Retinal pigment epithelial cell (primary cell): Measurements from ENCODE around the gene TMEM170B.

Source experiments
- DNase-seq: peaks from one replicate; pipeline ENCODE4 v3.0.0-alpha.2; 2010; ENCODE audit warnings: low read depth
- H3K4me3 ChIP-seq: 2 replicates; pipeline ENCODE4 v1.5.1; 2011; ENCODE audit warnings: mild to moderate bottlenecking, low read length, control low read depth, moderate library complexity
- TF ChIP-seq, protein P1 (sequence below): conservative IDR thresholded peaks from 2 replicates; pipeline ENCODE4 v1.5.1; 2011; ENCODE audit warnings: low read depth, low read length, control low read depth, inconsistent platforms

The TMEM170B gene

DNA sequence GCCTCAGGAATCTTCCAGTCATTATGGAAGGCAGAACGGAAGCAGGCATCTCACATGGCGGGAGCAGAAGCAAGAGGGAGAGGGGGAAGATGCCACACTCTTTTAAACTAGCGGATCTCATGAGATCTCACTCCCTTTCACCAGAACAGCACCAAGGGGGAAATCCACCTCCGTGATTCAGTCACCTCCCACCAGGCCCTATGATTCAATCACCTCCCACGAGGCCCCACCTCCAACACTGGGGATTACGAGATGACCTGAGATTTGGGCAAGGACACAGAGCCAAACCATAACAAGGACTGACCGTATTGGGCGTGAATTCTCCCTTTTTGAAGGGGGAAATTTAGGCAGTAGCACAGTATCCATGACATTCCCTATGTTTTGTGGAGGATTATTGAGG, 88.8 kb downstream of the TMEM170B start:
- no peak for DNase-seq

DNA sequence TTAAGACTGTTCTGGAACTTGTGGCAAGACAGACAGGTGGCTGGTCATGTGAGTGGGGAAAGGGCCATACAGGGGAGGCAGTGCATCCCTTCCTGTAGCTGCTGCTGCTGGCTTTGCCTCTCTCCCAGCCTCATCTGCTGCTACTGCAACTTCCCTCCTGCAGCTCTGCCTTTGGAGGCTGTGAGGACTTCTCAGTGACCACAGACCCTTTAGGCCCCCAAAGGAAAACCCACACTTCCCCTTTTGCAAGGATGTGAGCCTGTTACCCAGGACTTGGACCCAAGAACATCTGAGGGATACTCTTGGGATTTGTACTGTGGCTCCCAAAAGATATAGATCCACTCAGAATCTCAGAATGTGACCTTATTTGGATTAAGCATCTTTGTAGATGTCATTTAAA, 91.0 kb downstream of the TMEM170B start:
- no peak overlapping the region for H3K4me3 ChIP-seq
- DNase-seq, result no peak
- TF ChIP-seq, protein P1, sequence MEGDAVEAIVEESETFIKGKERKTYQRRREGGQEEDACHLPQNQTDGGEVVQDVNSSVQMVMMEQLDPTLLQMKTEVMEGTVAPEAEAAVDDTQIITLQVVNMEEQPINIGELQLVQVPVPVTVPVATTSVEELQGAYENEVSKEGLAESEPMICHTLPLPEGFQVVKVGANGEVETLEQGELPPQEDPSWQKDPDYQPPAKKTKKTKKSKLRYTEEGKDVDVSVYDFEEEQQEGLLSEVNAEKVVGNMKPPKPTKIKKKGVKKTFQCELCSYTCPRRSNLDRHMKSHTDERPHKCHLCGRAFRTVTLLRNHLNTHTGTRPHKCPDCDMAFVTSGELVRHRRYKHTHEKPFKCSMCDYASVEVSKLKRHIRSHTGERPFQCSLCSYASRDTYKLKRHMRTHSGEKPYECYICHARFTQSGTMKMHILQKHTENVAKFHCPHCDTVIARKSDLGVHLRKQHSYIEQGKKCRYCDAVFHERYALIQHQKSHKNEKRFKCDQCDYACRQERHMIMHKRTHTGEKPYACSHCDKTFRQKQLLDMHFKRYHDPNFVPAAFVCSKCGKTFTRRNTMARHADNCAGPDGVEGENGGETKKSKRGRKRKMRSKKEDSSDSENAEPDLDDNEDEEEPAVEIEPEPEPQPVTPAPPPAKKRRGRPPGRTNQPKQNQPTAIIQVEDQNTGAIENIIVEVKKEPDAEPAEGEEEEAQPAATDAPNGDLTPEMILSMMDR, result no peak

More for the DNA sequence above, 88.8 kb downstream of the TMEM170B start:
- H3K4me3 ChIP-seq, result no peak overlapping the region
- TF ChIP-seq, protein P1, result no peak

DNA sequence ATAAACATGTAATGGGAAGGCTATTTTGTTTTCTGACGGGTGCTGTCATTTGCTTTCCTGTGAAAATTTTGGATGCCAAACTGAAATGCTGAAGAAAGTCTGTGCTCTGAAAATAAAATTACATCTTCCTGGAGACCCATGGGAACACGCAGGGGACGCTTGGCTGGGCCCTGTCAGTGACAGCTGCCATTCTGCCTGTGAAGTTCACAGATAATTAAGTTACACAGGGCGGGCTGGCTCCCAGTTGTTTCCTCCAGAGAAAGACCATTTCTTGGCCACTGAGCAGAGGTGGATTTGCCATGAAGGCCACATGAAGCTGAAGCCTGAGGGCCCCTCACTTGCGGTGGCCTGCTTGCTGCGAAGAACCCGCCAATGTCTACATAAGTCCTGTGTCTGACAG, 93.5 kb downstream of the TMEM170B start:
- TF ChIP-seq, protein P1, result no peak
- no peak overlapping the region for H3K4me3 ChIP-seq
- no peak for DNase-seq

DNA sequence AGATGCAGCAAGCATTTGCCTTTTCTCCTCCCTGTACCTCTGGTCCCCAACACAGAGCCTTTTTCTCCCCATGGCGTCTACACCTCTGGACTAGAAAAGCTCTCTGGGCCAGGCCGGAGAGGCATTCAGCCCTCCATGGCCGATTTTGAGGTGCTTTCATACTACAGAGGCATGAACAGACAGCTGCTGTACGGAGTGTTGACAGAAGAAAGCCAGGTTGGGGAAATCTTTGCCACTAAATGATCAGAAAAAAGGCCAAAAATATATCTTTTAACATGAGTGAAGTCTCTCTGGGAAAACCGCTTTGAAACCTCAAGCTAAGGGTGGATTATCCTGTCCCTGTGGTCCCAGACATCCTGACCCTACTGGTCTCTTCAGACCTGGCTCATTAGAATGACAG, 94.0 kb downstream of the TMEM170B start:
- no peak overlapping the region for H3K4me3 ChIP-seq
- TF ChIP-seq, protein P1, result no peak
- no peak for DNase-seq

DNA sequence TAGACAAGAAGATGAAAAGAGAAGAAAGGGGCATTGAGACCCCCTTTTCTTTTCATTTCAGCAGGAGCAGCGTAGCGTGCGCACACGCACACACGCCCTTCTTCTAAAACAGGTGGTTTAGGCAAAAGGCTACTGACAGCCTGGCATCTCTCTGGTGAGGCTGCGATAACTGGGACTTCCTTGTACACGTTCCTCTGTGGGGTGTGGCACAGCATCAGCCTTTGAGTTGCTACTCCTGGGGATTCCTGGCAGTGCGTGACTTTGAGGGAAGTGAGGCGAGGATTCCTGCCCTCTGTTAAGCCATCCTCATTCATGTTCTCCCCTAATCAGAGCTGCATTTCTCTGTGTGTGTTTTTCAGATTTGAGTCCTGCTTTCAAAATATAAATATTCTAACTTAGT, 94.7 kb downstream of the TMEM170B start:
- peak; percentile 58 for DNase-seq
- H3K4me3 ChIP-seq, result no peak overlapping the region
- TF ChIP-seq, protein P1, result no peak

DNA sequence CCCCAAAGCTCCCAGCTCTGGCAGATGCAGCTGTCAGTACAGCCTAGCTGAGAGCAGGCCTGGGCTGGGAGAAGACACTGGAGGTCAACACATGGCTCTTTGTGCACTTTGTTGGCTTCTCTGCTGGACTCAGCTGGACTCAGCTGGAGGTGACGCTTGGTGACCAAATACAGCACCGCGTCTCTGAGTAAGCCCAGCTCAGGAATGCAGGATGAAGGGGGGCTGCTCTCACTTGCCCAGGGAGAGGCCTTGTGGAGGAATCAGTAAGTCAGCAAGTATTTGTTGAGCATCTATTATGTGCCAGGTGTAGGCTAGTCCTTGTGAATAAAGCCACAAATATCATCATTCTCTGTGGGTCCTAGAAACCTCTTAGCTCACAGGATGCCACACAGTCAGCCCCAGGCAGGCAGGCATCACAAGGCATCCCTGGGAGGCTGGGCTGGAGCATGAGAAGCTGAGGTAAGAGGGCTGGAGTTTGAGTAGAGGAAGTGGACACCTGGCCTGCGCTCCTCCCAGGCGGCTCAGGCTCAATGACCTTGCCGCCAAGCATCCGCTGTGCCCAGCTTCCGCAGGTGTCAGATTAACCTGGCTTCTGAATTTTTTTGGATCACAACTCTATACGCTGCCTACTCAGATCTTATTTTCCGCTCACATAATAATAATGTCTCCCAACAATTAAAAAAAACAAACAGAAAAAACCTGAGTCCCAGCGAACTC, 95.4 kb downstream of the TMEM170B start:
- H3K4me3 ChIP-seq, result no peak overlapping the region
- TF ChIP-seq, protein P1, result no peak
- DNase-seq, result no peak
